Retina (tissue), 1 donor: ENCODE measurements around the gene SERPINA4.

Experiments
- DNase-seq: peaks from one replicate; pipeline ENCODE4 v3.0.0-alpha.2; 2016

SERPINA4 gene

DNA sequence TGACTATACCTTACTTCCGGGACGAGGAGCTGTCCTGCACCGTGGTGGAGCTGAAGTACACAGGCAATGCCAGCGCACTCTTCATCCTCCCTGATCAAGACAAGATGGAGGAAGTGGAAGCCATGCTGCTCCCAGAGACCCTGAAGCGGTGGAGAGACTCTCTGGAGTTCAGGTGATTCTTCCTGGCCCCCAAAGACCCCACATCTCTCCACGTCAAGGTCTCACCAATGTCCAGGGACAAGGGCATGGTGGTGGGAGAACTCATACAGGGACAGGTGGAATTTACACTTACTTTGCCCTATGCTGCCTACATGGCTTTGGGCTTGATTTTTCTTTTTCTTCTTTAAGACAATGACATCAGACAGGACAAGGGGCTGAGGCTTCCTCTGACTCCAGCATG, 58.1 kb downstream of the SERPINA4 start:
- DNase-seq, result no peak
